ENCODE results near the gene THSD4.

Gene THSD4

DNA sequence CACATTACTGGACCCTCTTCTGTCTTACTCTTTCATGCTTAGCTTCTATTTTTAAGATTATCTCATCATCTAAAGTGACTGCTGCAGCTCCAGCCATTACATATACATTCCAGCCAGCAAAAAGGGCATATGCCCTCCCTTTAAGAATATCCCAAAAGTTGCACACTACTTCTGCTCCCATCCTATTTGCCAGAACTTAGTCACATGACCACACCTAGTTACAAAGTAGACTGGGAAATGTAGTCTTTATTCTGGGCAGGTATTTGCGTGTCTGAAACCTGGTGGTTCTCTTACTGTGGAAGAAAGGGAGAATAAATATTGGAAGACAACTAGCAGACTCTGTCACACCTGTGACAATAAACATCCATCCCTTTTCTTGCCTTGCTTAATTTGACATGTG is 353.4 kb downstream of the THSD4 start:
- DNase-seq, result no peak

GRCh38 chr15:71469413-71469812 is 354.1 kb downstream of the THSD4 start:
- no peak for DNase-seq

GRCh38 chr15:71471347-71471746 is 356.1 kb downstream of the THSD4 start:
- DNase-seq, result no peak

DNA sequence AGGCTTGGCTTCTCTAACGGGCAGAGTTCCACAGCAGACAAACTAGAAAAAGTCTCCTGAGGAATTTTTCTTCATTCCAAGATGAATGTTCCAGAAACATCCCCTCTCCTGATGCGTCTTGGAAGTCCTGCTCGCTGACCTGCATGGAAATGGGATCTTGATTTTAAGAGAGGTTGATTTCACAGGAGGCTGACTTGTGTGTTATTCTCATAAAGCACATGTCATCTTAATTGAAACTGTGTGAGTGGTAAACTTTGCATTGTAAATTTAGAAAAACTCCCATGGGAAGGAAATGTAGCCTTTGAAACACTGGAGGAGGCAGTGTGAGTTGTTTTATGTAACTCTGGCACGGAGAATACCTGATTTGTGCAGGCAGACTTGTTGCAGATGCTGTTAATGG is 357.3 kb downstream of the THSD4 start:
- no peak for DNase-seq

GRCh38 chr15:71473751-71474150 is 358.5 kb downstream of the THSD4 start:
- DNase-seq, result no peak

- DNase-seq, result no peak
Measured at GRCh38 chr15:71476823-71477222, 361.6 kb downstream of the THSD4 start.

DNA sequence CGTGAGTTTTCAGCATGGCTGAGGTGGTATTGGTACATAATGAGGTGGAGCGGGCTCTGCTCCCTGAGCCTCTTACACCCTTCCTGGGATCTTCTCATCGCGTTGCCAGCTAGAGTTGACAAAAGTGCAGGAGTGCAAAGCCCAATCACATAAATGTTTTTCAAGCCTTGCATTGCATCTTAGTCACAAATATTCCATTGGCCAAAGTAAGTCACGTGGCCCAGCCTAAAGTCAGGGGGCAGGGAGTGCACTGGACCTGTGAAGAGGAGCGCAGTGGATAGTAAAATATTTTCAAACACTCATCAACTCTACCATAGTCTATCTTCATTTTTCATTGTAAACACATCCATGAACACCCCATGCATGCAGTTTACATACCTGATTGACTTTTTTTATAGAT is 365.3 kb downstream of the THSD4 start:
- DNase-seq, result no peak

- DNase-seq, result no peak
Measured at GRCh38 chr15:71484080-71484479, 368.8 kb downstream of the THSD4 start.

- no peak for DNase-seq
Measured at GRCh38 chr15:71485094-71485693, 369.9 kb downstream of the THSD4 start.

DNA sequence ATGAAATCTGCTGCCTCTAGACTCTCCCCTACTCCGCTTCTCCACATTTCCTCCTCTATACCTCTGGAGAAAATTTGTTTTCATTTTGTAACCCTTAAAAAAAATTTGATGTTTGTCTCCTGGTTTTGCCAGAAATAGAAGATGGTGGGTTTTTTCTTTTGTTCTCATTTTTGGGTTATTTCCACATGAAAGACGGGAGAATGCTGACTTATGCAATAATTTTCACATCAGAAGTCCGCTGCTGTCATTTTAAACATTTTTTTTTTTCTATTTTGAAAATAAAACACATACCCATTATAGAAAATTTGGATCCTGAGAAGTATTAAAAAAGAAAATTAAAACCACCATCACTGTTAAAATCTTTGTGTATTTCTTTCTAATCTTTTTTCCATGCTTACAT is 374.3 kb downstream of the THSD4 start:
- no peak for DNase-seq

DNA sequence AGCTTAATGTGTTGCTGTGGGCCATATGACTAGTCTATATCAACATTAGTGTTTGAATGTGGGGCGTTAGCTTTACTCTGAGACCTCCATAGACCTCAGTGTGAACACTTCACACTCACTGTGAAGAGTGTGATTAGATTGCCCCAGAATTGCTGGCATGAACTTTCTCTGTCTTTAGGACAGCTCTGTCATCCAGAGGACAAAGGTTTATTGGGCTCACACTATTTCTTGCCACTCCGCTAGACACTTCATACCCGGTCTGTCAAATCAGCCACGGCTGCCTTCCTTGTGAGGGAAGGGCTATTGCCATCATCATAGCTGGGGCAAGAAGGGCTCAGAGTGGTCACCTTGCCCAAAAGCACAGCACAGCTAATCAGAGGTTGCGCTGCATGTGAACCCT is 378.3 kb downstream of the THSD4 start:
- DNase-seq, result no peak

- no peak for DNase-seq
Measured at GRCh38 chr15:71494563-71495397, 379.5 kb downstream of the THSD4 start.

DNA sequence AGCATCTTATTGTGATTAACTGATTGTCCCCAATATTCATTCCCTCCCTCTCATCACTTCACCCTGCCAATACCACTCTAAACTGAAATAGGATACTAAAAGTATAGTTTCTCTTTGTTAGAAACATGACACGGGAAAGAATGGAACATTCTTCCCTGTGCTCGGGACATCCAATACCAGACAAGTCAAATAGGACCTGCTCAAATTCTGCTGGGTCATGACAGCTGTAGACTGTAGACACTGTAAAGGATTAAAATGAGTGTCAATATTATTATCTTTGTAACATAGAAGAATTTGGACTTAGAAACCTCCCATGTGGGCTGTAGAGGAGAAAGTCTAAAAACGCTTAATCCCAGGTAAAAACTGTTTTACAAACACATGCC is 380.1 kb downstream of the THSD4 start:
- no peak for DNase-seq

- DNase-seq, result no peak
Measured at GRCh38 chr15:71496336-71496955, 381.2 kb downstream of the THSD4 start.

GRCh38 chr15:71501344-71502076 is 386.2 kb downstream of the THSD4 start:
- DNase-seq, result no peak

DNA sequence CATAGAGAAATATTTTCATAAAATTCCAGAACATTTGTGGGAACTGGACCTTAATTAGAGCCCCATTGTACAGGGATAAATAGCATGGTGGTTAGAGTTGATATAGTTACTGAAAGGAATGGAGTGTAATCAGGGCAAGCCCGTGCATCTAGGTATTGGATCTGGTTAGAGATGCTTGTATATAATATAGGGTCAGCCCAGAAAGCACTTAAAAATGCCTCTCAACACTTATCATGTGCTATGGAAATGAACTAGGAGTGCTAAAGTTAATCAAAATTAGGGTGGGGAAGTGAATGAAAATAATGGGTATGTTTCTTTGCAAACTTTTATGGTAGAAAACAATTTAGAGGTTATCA is 386.8 kb downstream of the THSD4 start:
- DNase-seq, result no peak

GRCh38 chr15:71505962-71506361 is 390.7 kb downstream of the THSD4 start:
- no peak for DNase-seq

- no peak for DNase-seq
Measured at GRCh38 chr15:71506946-71507345, 391.7 kb downstream of the THSD4 start.

- no peak for DNase-seq
Measured at GRCh38 chr15:71508081-71508682, 392.9 kb downstream of the THSD4 start.

DNA sequence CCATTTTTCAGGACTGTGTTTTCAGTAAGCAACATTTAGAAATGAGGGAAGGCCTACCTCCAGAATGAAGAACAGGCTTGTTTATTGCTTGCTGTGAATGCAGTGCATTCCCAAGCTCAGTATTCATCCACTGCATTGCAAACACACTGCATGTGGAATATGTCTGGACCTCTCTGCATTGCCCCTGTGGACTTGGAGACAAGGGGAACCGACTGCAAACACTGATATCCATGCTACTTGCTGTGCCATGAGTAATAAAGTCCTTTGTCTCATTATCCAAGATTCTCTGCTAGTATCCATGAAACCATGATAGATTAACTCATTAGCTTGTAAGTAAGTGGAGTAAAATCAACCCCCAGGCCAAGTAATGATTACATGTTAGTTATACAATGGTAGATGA is 393.9 kb downstream of the THSD4 start:
- no peak for DNase-seq

DNA sequence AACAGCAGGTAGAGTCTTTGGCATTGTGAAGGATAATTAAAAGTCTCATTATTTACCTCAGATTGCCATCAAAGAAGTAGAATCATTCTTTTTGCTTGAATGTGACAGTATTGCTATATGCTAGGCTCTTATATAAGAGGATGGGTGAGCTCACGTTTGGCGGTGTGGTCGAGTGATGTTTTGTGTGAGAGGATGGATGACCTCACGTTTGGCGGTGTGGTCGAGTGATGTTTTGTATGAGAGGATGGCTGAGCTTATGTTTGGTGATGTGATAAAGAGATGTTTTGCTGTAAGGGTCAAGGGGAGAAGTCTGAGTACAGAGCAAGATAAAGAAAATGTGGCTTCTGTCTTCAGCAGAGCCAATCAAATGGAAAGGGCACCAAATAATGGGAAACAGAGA is 395.5 kb downstream of the THSD4 start:
- no peak for DNase-seq

DNA sequence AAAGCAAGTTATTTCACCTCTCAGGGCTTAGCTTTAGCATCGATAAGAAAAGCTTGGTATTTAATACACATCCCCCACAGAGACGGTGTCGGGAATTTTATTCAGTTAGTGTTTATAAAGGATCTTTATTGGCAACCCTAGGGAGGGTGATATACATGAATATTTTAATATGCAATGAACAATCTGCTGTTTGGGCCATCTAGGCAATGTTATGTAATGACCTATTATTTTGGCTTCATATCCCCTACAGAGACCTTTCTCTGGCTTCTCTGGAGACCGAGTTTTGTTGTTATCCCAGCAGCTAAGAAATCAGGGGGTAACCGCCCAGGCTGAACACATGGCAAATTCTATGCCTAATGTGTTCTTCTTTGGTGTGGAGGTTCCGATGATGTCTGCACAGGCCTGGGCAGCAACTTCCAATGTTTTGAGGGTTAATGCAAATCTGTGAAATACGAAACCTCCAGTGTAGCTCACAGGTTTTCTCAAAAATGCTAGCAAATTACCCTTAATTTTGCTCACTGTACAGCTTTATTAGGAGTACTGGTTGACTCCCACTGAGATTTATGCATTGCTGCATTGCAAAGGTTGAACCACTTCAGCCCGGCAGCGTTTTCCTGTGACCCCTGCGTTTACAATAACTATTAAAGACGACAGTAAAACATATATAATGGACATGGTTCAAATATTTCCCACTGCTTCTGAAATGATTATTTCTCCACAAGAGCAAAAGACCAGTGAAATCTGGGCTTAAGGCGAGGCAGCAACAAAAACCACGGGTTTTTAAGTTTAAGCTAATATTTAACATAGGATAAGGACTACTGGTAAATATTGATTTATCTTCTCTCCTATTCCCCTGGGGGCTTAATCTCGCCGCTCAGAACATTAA is 396.8 kb downstream of the THSD4 start:
- DNase-seq, result no peak
